MM.1S (cell line): Measurements from ENCODE around the gene AMACR.

Source experiments
- DNase-seq: peaks from one replicate; pipeline ENCODE4 v3.0.0-alpha.2; 2015
- H2AFZ ChIP-seq: fragments of 300-600 bp; sonication (generic); 2 replicates; pipeline ENCODE4 v1.6.0; 2016; ENCODE audit warnings: antibody characterized with exemption, low read length
- H3F3A ChIP-seq: fragments of 300-600 bp; sonication (generic); 2 replicates; pipeline ENCODE4 v1.6.1; 2016; ENCODE audit warnings: mild to moderate bottlenecking, antibody characterized with exemption, low read length, moderate library complexity, mixed read lengths; ENCODE audit not compliant: insufficient read depth
- H3K27ac ChIP-seq: fragments of 300-600 bp; sonication (generic); 2 replicates; pipeline ENCODE4 v1.5.1; 2016; ENCODE audit warnings: mild to moderate bottlenecking, low read length
- H3K27me3 ChIP-seq: fragments of 300-600 bp; sonication (generic); replicated peaks from 2 replicates; pipeline ENCODE4 v1.6.0; 2016; ENCODE audit warnings: low read length; ENCODE audit not compliant: insufficient read depth
- H3K36me3 ChIP-seq: fragments of 300-600 bp; sonication (generic); replicated peaks from 2 replicates; pipeline ENCODE4 v1.6.1; 2016; ENCODE audit warnings: mild to moderate bottlenecking, low read length, mixed read lengths; ENCODE audit not compliant: insufficient read depth
- H3K4me1 ChIP-seq: fragments of 300-600 bp; sonication (generic); 2 replicates; pipeline ENCODE4 v1.6.1; 2016; ENCODE audit warnings: low read length, mixed read lengths
- H3K4me2 ChIP-seq: fragments of 300-600 bp; sonication (generic); 2 replicates; pipeline ENCODE4 v1.6.0; 2016; ENCODE audit warnings: low read depth, low read length
- H3K4me3 ChIP-seq: fragments of 300-600 bp; sonication (generic); 2 replicates; pipeline ENCODE4 v1.5.1; 2016; ENCODE audit warnings: low read length, mixed read lengths
- H3K79me2 ChIP-seq: fragments of 300-600 bp; sonication (generic); 2 replicates; pipeline ENCODE4 v1.6.1; 2016; ENCODE audit warnings: mixed run types, low read length, mixed read lengths
- H3K9ac ChIP-seq: fragments of 300-600 bp; sonication (generic); 2 replicates; pipeline ENCODE4 v1.6.1; 2016; ENCODE audit warnings: low read length, mixed read lengths
- H3K9me2 ChIP-seq: fragments of 300-600 bp; sonication (generic); replicated peaks from 2 replicates; pipeline ENCODE4 v1.6.1; 2016; ENCODE audit warnings: mild to moderate bottlenecking, low read length, mixed read lengths; ENCODE audit not compliant: insufficient read depth
- H3K9me3 ChIP-seq: fragments of 300-600 bp; sonication (generic); replicated peaks from 2 replicates; pipeline ENCODE4 v1.6.1; 2016; ENCODE audit warnings: mild to moderate bottlenecking, low read length, mixed read lengths; ENCODE audit not compliant: insufficient read depth
- H4K20me1 ChIP-seq: fragments of 300-600 bp; sonication (generic); 2 replicates; pipeline ENCODE4 v1.6.1; 2016; ENCODE audit warnings: mild to moderate bottlenecking, low read length, moderate library complexity, mixed read lengths; ENCODE audit not compliant: insufficient read depth
- CTCF ChIP-seq: fragments of 300-600 bp; sonication (generic); IDR thresholded peaks from 2 replicates; pipeline ENCODE4 v1.5.1; 2016; ENCODE audit warnings: antibody characterized with exemption, low read length, mixed read lengths
- EZH2 ChIP-seq: fragments of 300-600 bp; sonication (generic); optimal IDR thresholded peaks from 2 replicates; pipeline ENCODE3; 2017; ENCODE audit warnings: low read depth, mild to moderate bottlenecking, antibody characterized with exemption, low read length, mixed read lengths
- EZH2phosphoT487 ChIP-seq: fragments of 300-600 bp; sonication (generic); IDR thresholded peaks from 2 replicates; pipeline ENCODE4 v1.6.1; 2018; ENCODE audit warnings: antibody characterized with exemption, low read length

The AMACR gene

GRCh38 chr5:33999978-34000377, 7.9 kb downstream of the AMACR start:
- no peaks in the 10 kb centered on the region for H3K79me2 ChIP-seq
- H4K20me1 ChIP-seq, result no peaks in the 10 kb centered on the region
- no peak for DNase-seq
- no peak overlapping the region for H3K27ac ChIP-seq
- peaks cover 2% of the 10 kb centered on the region for H3F3A ChIP-seq
- H3K4me2 ChIP-seq, result no peak overlapping the region
- no peaks in the 10 kb centered on the region for H3K36me3 ChIP-seq
- no peak overlapping the region for H3K9ac ChIP-seq
- no peak for TF ChIP-seq CTCF
- no peak for TF ChIP-seq EZH2
- TF ChIP-seq EZH2phosphoT487, result no peak
- no peaks in the 10 kb centered on the region for H3K9me3 ChIP-seq
- no peaks in the 10 kb centered on the region for H3K9me2 ChIP-seq
- H2AFZ ChIP-seq, result no peak overlapping the region
- H3K4me1 ChIP-seq, result peaks cover 8% of the 10 kb centered on the region
- H3K4me3 ChIP-seq, result no peak overlapping the region
- H3K27me3 ChIP-seq, result no peaks in the 10 kb centered on the region

GRCh38 chr5:33997331-33997983, 10.4 kb downstream of the AMACR start:
- H3K27me3 ChIP-seq, result no peaks in the 10 kb centered on the region
- peak; percentile 67 for TF ChIP-seq CTCF
- no peak for TF ChIP-seq EZH2
- no peak for TF ChIP-seq EZH2phosphoT487
- H3K4me1 ChIP-seq, result peaks cover 18% of the 10 kb centered on the region
- peaks cover 9% of the 10 kb centered on the region for H3F3A ChIP-seq
- no peaks in the 10 kb centered on the region for H3K79me2 ChIP-seq
- H3K9me3 ChIP-seq, result no peaks in the 10 kb centered on the region
- 0 out of 2 replicates have a peak, but pooled peaks cover 2% of the 10 kb centered on the region for H3K36me3 ChIP-seq
- H2AFZ ChIP-seq, result no peak overlapping the region
- no peaks in the 10 kb centered on the region for H3K9me2 ChIP-seq
- peak; percentile 56 for DNase-seq
- H4K20me1 ChIP-seq, result no peaks in the 10 kb centered on the region
- no peak overlapping the region for H3K4me2 ChIP-seq
- no peak overlapping the region for H3K4me3 ChIP-seq
- no peak overlapping the region for H3K9ac ChIP-seq
- H3K27ac ChIP-seq, result no peak overlapping the region

GRCh38 chr5:33995865-33996264, 12.0 kb downstream of the AMACR start:
- TF ChIP-seq CTCF (no peak), EZH2phosphoT487 (no peak), EZH2 (no peak)
- Histone ChIP-seq H3K36me3 (0 out of 2 replicates have a peak, but pooled peaks cover 2% of the 10 kb centered on the region), H3F3A (peaks cover 9% of the 10 kb centered on the region), H3K9ac (no peak overlapping the region), H3K27ac (no peak overlapping the region), H3K9me2 (no peaks in the 10 kb centered on the region), H3K4me2 (no peak overlapping the region), H3K9me3 (no peaks in the 10 kb centered on the region), H2AFZ (no peak overlapping the region), H3K27me3 (no peaks in the 10 kb centered on the region), H4K20me1 (no peaks in the 10 kb centered on the region), H3K79me2 (no peaks in the 10 kb centered on the region), H3K4me1 (peaks cover 18% of the 10 kb centered on the region), H3K4me3 (no peak overlapping the region)
- DNase-seq, result no peak
